Heart left ventricle (tissue), 13 donors: Measurements from ENCODE around the gene OS9.

Experiments
- CTCF ChIP-seq, 12 donors: fragments of 200-600 bp; sonication (generic) in 4 of 12; IDR thresholded peaks; one replicate each; pipeline versions ENCODE4 v1.5.0 to v1.8.0; 2018 to 2022; ENCODE audit warnings: antibody characterized with exemption in 12 of 12, mild to moderate bottlenecking in 5 of 12
- POLR2A ChIP-seq, 2 donors: fragments of 450-650 bp; IDR thresholded peaks; one replicate each; pipeline ENCODE4 v1.6.1; 2017; ENCODE audit warnings: antibody characterized with exemption in 2 of 2, mild to moderate bottlenecking in 2 of 2, moderate library complexity in 2 of 2
- donor health status: ischemic (EF 13 %, LVEDD 7.1; RV severe dilation, severe dysfunction).
- donor health status: DM: no; HTN: yes; CAD: no.
- donor health status: DM: no; HTN: no; CAD: no.
- donor health status: ischemic (EF 25% LVEDD 6.9; RV normal size, moderate dysfunction).
- donor health status: ischemic (EF 25% LVEDD 5.7; RV mildly dilated, moderate dysfunction).
- donor health status: ischemic (EF 35%, LVEDD 5.7; RV mildly dilated, moderate dysfunction).
- donor health status: nonischemic (EF 11% LVEDD 7.7; RV severe dilation, severe dysfunction).
- donor health status: DM: yes; HTN: yes; CAD: no.
- donor health status: PGD.
- donor health status: ischemic (EF 29% LVEDD 5.4; RV normal size, mild dysfunction).
- donor health status: nonischemic (EF 23%, LVEDD 6.1; RV moderate dilation, normal function).

DNA sequence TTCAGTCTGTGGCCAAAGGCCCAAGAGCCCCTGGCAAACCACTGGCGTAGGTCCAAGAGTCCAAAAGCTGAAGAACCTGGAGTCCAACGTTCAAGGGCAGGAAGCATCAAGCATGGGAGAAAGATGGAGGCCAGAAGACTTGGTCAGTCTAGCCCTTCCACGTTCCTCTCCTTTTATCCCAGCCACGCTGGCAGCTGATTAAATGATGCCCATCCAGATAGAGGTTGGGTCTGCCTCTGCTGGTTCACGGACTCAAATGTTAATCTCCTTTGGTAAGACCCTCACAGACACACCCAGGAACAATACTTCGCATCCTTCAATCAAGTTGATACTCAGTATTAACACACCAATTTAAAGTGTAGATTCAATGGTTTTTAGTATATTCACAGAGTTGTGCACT lies 21.1 kb upstream of the OS9 start:
- TF ChIP-seq CTCF (IDR thresholded peaks at IDR 0.05) (no peak), POLR2A (IDR thresholded peaks at IDR 0.05) (no peak)
